GM12864 (cell line): ENCODE data around the gene HSPA4.

ENCODE experiments used
- DNase-seq: peaks from one replicate; pipeline ENCODE4 v3.0.0-alpha.2; 2011; ENCODE audit warnings: low read depth
- H3K4me3 ChIP-seq: 2 replicates; pipeline ENCODE4 v1.5.1; 2011; ENCODE audit warnings: mild to moderate bottlenecking, low read depth, low read length, control low read depth
- TF ChIP-seq, protein P1 (sequence below): IDR thresholded peaks from 2 replicates; pipeline ENCODE4 v1.5.1; 2011; ENCODE audit warnings: low read depth, mild to moderate bottlenecking, moderate library complexity, low read length, control low read depth, inconsistent platforms; ENCODE audit errors: missing control alignments

HSPA4 gene

DNA sequence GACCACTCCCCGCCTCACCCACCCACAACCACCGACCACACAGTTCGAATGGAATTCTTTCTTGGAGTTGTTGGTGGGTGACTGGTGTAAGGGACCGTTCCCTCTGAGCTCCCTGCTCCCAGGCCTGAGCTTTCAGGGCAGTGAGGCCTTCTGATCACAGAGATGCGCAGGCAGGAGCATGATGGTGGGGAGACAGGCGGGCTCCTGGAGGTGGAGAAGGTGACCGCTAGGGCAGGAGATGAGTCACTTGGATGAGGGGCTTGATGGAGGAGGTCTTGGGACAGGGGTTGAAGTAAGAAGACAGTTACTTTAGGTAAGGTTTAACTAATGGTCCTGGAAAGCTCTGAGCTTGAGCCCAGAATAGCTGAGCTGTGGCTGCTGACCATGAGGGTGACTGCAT lies 88.5 kb downstream of the HSPA4 start:
- DNase-seq: no peak
- no peak overlapping the region for H3K4me3 ChIP-seq
- TF ChIP-seq, protein P1, sequence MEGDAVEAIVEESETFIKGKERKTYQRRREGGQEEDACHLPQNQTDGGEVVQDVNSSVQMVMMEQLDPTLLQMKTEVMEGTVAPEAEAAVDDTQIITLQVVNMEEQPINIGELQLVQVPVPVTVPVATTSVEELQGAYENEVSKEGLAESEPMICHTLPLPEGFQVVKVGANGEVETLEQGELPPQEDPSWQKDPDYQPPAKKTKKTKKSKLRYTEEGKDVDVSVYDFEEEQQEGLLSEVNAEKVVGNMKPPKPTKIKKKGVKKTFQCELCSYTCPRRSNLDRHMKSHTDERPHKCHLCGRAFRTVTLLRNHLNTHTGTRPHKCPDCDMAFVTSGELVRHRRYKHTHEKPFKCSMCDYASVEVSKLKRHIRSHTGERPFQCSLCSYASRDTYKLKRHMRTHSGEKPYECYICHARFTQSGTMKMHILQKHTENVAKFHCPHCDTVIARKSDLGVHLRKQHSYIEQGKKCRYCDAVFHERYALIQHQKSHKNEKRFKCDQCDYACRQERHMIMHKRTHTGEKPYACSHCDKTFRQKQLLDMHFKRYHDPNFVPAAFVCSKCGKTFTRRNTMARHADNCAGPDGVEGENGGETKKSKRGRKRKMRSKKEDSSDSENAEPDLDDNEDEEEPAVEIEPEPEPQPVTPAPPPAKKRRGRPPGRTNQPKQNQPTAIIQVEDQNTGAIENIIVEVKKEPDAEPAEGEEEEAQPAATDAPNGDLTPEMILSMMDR: no peak

DNA sequence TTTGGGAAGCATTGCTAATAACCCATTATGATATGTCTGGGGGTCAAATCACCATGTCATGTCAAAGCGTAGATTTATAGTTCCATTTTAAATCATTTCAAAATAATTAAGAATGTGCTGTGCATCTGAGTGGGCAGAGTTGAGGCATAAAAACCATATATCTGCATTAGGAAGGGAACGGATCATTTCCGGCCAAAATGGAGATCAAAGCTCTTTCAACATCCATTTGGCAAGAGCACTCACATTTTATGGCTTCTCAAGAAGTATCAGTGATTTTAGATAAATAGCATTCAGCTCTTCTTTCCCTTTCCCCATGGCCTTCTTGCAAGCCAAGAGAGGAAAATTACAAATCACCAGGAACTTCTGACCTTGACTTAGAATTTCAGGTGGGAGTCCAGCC lies 89.9 kb downstream of the HSPA4 start:
- DNase-seq: no peak
- TF ChIP-seq, protein P1: no peak

DNA sequence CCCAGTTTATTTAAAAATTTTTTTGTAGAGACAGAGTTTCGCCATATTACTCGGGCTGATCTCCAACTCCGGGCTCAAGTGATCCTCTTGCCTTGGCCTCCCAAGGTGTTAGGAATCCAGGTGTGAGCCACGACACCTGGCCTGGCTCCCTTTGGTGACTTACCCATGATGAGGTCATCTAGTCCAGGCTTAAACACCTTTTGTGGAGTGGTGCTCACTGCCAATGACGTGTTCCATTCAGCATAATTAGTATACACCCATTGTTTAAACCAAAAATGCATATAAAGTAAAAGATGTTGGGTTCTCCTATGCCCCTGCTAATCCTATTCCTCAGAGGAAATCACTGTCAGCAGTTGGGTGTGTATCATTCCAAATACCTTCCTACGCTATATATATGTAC lies 91.0 kb downstream of the HSPA4 start:
- TF ChIP-seq, protein P1: no peak
- no peak overlapping the region for H3K4me3 ChIP-seq
- no peak for DNase-seq

More for the DNA sequence above, 89.9 kb downstream of the HSPA4 start:
- no peak overlapping the region for H3K4me3 ChIP-seq

DNA sequence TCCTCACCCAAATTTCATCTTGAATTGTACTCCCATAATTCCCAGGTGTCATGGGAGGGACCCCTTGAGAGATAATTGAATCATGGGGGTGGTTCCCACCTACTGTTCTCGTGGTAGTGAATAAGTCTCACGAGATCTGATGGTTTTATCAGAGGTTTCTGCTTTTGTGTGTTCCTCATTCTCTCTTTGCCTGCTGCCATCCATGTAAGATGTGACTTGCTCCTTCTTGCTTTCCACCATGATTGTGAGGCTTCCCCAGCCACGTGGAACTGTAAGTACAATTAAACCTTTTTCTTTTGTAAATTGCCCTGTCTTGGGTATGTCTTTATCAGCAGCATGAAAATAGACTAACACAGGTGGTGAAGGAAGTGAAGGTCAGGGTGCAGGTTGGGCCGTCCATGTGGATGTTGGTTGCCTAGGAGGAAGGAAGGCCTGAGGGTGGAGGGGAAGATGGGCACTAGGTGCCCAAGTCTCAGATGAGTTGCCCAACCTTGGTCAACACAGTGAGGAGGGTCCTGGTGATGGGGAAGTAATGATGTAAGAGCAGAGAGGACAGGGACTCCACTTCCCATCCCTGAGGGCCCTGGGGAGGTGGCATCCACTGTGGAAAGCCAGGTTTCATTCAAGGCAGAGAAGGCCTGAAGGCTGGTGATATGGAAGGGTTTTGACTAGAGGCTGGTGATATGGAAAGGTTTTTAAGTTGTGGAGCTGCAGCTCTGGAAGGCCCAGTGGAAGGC lies 92.6 kb downstream of the HSPA4 start:
- no peak overlapping the region for H3K4me3 ChIP-seq
- no peak for DNase-seq
- TF ChIP-seq, protein P1: no peak

DNA sequence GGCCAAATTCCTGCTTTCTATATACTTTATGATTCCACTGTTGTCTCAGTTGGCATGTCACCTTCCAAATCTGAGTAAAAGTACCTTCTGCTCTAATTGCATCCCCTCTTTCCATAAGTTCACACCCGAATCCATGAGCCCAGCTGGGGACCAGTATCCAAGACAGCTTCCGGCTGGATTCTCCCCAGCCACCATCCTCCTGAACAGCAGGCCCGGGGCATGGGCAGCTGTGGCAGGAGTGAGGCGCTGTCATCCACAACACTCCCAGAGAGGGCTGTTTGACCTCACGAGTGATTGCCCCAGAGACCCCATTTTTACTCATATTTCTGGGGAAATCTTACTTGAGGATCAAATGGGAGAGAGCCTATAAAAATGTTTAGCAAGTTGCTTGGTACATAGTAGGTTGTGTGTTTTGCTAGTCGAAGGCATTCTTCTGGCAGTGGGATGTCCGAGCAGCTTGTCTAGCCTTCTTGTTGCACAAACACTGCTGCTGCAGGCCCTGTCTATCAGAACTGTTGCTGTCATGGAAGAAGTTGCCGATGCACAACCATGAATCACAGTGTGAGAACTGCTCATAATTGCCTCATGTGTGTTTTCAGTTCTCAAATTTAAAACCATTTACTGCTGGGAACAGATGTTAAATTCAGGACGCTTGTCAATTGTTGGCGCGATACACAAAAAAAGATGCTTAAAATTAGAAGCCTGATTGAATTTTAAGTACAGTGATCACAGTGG lies 93.8 kb downstream of the HSPA4 start:
- TF ChIP-seq, protein P1: no peak
- H3K4me3 ChIP-seq: no peak overlapping the region
- DNase-seq: no peak

DNA sequence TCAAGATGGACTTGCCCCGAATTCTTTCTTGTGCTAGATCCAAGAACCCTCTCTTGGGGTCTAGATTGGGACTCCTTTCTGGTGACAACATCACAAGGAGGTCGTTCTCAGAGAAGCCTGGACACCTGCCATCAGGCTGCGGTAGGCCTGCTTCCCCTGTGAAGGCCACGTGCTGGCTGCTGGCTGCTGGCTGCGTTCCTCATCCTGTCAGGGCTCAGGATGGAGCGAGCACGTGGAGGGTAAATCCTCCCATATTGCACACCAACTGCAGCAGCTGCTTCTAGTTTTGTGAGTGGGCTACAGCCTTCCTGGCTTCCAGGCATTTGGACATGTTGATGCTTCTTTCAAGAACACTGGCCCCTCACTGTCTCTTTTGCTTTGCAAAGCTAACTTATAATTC lies 95.6 kb downstream of the HSPA4 start:
- TF ChIP-seq, protein P1: no peak
- DNase-seq: no peak
- H3K4me3 ChIP-seq: no peak overlapping the region
